HG02970 (cell line): Measurements from ENCODE around the gene OR52E1.

Experiments
- ATAC-seq: cut with Tn5 transposase; IDR thresholded peaks from one replicate; pipeline ENCODE4 v1.9.1; 2021; ENCODE audit warnings: mild to moderate bottlenecking, moderate library complexity, moderate number of reproducible peaks; ENCODE audit not compliant: unreplicated experiment, low FRiP score

OR52E1 gene

DNA sequence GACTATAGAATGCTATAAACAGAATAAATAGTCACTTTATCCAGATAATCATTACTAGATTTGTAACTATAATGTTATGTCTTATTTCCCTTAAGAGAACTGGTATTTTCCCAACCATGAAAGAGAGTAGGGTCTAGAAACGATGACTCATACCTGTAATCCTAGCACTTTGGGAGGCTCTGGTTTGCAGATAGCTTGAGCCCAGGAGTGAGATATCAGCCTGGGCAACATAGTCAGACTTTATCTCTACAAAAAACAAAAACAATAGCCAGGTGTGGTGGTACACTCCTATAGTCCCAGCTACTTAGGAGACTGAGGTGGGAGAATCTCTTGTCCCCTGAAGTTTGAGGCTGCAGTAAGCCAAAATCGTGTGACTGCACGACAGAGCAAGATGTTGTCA is 37.9 kb downstream of the OR52E1 start:
- ATAC-seq = no peak

DNA sequence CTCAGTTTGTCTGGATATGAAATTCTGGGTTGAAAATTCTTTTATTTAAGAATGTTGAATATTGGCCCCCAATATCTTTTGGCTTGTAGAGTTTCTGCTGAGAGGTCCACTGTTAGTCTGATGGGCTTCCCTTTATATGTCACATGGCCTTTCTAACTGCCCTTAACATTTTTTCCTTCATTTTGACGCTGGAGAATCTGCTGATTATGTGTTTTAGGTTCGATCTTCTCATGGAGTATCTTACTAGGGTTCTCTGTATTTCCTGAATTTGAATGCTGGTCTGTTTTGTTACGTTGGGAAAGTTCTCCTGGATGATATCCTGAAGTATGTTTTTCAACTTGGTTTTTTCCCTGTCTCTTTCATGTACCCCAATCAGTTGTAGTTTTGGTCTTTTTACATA is 46.0 kb downstream of the OR52E1 start:
- no peak for ATAC-seq

- ATAC-seq = no peak
Measured at GRCh38 chr11:5117588-5117987, 48.2 kb downstream of the OR52E1 start.

DNA sequence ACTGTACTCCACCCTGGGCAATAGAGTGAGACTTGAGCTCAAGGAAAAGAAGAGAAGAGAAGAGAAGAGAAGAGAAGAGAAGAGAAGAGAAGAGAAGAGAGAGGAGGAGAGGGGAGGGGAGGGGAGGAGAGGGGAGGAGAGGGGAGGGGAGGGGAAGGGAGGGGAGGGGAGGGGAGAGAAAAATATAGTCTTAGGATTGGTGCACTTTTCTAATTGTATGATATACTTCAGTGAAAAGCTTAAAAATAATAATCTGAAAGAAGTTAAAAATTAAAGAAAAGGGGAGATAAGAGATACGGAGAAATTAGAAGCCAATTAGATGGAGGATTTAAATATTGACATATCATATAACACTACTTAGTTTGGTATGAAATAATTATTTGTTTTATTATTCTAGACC is 49.5 kb downstream of the OR52E1 start:
- no peak for ATAC-seq
